GM21526 (cell line): Measurements from ENCODE around the gene NRXN3.

ENCODE experiments used
- ATAC-seq: cut with Tn5 transposase; IDR thresholded peaks from one replicate; pipeline ENCODE4 v1.9.1; 2021; ENCODE audit warnings: moderate library complexity; ENCODE audit not compliant: unreplicated experiment, low FRiP score

Gene NRXN3

DNA sequence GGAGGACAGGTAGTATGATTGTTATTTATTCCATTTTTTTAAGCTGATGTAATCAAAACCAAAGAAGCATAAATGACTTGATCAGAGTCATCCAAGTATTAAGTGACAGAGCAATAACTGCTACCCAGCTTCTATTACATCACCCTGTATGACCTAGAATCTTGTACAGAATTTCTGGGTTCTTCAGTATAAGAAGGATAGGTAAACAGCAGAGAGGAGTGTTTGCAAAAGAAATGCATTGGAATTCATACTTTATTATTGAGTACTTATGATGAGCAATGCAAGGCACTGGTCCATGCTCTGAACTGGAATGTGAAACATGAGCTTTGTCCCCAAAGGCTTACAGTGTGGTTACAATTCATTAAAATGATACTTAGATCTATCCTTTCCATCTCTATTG is 1124.3 kb downstream of the NRXN3 start:
- no peak for ATAC-seq

DNA sequence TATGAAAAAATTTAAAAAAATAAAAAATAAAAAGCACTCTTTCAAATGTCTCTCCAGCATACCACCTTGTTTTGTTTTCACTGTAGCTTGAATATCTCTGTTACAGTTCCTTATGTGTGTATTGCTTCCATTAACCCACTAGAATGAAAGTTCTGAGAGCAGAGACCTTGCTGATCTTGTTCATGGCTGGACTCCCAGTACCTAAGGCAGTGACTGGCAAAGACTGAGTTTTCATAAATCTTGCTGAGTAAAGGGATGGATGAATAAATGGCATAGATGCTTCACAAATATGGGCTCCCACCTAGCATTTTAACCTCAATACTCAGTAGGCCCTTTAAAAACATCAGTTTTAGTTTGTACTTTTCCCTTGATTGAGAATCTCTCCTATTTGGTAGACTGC is 1125.2 kb downstream of the NRXN3 start:
- ATAC-seq, result no peak

DNA sequence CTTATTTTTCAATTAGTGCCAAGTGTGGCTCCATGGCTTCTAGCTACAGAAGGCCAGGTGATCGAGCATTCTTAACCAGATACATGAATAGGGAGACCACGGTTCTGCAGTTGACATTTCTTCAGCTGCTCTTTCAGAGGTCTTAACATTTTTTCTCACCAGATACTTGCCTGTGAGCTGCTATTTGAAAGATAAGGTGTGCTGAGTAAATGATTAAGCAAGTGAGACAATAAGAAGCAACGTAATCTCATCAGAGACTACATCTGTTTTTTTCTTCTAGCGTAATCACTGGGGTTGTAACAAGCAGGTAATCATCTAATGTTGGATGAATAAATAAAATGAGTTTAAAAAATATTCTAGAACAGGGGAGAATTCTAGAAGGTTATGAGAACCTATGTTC is 1128.2 kb downstream of the NRXN3 start:
- no peak for ATAC-seq

DNA sequence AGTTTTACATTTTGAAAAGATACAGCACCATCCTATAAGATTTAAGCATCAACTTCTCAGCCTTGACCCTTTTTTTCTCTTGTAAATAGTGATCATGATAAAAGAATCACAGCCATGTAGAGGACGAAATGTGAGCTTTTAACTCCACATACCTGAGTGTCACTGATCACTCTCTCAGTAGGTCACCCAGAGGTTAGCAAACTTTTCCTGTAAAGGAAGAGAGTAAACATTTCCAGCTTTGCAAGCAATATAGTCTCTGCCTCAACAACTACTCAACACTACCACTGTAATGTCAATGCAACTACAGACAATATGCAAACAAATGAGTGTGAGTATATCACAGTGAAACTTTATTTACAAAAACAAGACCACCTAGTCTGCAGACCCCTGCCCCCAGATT is 1129.0 kb downstream of the NRXN3 start:
- no peak for ATAC-seq

DNA sequence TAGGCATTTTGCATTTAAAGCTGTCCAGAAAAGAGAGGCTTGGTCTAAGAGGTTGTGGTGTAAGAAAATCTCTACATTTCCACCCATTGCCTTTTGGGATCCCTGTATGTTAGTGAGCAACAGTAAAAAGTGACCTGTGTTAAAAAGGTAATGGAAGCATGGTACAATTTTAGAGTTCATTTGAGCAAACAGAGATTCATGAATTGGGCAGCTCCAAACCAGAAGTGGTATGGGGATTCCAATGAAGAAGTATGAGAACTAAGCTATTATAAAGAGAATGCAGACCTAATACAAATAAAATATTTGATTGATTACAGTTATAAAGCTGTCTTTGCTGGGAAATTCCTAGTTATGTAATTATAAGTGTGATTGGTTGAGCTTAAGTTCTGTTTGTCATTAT is 1134.1 kb downstream of the NRXN3 start:
- no peak for ATAC-seq

DNA sequence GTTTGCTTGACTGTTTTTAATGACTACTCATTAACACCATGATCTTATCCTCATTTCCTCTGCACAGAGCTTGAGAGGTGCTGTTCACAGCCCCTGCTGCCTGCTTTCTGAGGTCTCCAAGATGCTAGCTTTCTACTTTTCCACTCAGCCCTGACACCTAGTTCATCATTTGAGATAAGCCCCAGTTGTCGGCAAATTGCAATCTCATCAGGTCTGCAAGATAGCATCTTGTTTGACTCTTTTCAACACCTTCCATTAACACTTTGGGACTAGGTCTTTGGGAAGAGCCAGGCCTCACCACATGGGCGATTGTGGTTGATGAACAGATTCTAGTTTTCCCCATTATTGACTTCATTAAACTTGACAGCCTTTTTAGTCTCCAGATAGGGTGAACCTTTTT is 1136.4 kb downstream of the NRXN3 start:
- no peak for ATAC-seq

DNA sequence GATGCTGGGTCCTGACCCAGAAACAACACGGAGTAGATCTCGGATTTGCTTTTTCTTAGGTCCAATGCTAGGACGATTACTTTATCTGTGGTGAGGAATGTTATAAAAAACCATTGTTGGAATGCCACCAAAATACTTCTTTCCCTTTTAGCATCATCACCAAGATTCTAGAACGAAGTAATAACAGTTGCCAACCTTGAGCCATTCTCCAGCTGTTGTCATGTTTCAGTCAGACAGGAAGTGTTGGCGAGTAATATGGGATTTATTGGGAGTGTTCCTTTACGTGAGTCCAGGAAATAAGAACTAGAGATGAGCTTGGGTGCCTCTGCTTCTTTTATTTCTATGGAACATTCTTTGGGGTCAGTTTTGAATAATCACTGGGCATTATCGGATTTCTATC is 1148.2 kb downstream of the NRXN3 start:
- ATAC-seq, result no peak

DNA sequence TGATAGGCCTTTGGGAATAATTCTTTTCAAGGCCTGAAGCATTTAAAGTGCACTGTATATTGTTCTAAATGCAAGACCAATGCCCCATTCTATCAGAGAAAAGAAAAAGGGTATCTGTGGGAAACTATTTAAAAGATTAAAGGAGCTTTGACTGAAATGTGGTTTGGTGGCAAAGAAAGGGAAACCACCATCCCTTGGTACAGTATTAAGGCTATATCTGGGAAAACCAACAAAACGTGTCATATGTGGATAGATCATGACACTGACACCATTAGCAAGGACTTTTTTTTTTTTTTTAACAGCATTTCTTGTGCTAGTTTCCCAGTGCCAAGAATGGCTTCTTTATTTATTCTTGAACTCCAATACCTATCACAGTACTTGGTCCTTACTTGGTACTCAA is 1150.4 kb downstream of the NRXN3 start:
- no peak for ATAC-seq

DNA sequence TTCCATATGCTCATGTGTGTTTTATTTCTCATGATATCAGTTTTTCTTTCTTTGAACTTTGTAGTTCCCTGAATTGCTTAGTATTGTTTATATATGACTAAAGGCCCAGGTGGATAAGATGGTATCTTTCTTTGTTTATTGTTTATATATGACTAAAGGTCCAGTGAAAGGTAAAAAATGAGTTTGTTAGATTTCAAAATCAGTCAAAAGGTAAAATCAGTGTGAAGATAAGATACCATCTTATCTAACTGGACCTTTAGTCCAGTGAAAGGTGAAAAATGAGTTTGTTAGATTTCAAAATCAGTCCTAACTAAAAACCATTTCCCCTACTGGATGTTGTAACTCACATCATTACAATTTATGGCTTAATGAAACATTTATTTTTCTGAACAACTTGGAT is 1150.9 kb downstream of the NRXN3 start:
- ATAC-seq, result no peak

DNA sequence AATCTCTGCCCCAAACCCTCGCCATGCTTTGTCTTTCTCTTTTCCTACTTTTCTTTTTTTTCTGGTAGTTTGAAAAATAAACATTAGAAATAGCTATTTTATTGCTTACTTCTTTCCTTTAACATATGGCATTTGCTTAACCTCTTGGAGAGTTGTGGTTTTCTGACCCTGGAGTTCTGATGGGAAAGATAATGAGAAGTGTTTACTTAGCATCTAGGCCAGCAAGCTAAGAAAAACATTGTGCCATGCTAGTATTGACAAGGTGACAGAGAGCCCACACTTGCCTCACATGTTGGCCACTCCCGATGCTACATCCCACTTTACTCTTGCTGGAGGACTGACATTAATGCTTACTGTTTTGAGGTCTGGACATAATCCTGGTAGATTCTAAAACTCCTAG is 1154.9 kb downstream of the NRXN3 start:
- no peak for ATAC-seq

DNA sequence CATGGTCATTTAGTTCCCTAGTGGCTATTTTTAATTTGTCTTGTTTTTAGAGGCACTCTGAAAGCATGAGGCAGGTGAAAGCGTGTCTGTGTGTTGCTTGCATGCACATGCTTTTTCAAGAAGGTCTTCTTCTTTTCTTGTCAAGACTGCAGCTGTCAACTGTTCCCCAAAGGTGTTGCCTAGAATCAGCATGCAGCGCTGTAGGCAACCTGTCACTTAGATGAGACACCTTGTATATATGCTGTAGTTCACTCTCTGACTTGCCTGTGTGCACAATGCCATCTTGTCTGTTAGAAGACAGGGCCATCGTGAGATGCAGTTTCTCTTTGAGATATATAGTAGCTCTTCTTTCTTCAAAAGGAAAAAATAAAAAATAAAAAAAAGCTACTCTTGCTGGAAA is 1155.4 kb downstream of the NRXN3 start:
- ATAC-seq, result no peak

DNA sequence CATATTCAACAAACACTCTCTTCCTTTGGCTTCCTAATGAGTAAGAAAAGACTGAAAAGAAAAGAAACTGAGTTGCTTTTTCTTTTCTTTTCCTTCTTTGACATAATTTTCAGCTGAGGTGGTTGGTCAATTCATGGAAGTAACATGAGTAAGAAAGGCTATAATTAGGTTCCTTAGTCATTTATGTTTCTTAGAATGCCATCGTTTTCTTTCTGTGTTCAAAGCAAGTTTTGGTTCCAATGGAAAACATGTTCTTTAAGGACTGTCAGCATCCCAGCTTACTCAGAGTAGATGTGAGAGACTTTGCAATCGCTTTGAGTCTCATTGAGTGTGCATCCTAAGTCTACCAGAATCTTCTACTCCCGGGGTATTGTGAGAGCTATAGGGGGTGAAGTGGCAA is 1158.7 kb downstream of the NRXN3 start:
- no peak for ATAC-seq

DNA sequence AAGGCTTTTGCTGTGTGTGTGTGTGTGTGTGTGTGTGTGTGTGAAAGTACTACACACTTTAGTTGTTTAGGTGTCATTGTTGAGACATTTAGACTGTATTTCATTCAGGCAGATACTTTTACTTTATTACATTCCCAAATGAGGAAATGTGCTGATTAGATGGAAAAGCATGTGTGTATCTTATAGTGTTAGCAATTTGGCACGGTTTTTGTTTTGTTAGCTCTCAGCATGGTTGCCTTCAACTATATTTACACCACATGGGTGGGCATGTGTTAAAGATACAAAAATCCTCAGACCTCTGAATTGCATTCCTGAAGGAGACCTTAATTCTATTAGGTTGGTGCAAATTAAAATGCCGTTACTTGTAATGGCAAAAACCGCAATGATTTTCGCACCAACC is 1161.7 kb downstream of the NRXN3 start:
- ATAC-seq, result no peak

DNA sequence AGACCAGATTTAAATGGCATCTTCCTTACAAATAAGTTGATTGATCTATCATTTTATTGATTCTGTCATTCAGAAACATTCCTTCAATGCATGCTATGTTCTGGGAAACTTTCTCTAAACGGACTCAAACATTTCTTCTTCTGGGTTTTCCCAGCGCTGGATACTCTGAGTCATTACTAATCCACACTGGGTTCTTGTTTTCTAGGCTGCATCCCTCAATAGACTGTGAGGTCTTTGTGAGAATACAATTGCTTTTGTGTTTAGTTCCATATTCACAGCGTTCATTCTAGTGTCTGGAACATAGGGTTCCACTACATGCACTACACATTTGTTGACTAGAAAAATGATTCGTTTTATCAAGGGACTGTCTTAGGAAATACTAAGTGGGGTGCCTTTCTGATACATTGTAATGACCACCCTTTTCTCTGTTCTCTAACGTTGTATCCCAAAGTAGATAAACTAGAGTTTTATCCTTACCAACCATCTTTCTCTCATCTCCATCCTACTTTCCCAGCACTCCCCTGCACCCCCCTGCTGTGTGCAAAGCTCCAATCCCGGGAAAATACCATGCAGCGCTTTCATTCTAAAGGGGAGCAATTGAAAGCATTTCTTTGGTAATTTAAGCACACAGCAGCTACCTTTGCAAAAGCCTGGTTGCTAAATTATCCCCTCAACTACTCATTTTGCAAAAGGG is 1162.5 kb downstream of the NRXN3 start:
- no peak for ATAC-seq

DNA sequence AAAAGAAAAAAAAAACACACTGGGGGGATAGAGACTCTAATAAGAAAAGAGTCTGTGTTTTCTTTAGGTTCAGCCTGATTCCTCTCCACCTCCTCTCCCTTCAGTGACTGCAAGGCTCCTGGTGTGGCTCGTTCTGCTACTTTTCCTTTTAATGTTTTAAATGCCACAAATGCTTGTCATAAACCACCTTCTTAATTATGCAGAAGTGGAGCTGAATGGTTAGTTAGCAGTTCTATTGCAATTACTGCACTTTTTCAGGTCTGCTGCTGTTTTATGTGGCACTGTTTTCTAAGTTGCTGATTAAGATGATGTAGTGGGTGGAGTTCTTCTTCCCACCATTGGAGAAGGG is 1163.0 kb downstream of the NRXN3 start:
- ATAC-seq, result no peak

DNA sequence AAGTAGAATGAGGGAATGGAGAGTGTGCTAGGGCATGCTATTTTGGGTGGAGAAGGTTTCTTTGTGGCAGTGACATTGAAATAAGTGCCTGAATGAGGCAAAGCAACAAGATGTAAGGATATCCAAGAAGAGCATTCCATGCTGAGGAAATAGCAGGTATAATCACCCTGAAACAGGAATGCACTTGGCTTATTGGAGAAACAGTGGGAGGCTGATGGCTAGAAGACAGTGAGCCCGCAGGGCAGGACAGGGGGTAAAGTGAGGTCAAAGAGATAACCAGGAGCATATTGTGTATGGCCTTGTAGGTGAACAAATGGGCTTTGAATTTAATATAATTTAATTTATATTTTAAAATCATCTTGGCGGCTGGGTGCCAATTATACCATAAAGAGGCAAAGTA is 1164.1 kb downstream of the NRXN3 start:
- ATAC-seq, result no peak

DNA sequence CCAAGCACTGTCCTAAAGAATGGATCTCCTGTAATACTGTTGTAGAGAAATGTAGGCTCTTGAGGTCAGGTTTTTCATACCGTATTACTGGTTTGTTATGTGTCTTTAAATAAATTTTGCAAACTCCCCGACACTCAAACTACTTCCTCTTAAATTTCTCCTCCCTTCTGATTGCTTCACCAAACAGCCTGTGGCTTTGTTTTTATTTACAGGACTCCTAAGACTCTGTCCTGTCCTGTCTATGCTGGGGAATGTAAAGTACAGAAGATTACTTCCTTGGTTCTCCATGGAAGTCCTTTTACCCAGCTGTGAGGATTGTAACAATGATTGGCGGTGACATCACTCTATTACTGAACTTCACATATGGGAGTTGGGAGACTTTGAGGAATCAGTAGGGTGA is 1167.6 kb downstream of the NRXN3 start:
- ATAC-seq, result no peak

DNA sequence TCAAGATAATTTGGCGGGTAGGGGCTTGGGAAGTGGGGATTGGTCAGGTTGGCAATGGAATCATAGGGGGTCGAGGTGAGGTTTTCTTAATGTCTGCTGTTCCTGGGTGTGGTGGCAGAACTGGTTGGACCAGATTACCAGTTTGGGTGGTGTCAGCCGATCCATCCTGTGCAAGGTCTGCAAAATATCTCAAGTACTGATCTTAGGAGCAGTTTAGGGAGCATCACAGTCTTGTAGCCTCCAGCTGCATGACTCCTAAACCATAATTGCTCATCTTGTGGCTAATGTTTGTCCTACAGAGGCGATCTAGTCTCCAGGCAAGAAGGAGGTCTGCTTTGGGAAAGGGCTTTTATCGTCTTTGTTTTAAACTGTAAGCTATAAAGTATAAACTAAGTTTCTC is 1172.8 kb downstream of the NRXN3 start:
- no peak for ATAC-seq

DNA sequence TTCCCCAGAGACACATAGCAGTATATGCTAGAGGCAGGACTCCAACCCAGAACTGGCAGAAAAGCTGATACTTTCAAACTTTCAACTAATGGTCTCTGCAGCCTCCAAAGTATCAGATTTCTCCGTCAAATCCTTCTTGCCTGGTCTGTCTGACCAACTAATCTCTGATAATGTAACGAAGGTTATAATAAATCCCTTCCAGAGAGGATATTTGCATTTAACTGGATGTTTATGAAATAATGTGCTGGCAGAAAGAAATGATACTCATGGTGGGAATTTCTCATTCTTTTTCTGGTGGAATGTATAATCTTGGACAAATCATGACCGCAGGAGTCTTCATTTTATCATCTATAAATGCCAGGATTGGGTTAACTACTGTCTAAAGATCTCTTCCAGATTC is 1180.8 kb downstream of the NRXN3 start:
- ATAC-seq, result no peak

DNA sequence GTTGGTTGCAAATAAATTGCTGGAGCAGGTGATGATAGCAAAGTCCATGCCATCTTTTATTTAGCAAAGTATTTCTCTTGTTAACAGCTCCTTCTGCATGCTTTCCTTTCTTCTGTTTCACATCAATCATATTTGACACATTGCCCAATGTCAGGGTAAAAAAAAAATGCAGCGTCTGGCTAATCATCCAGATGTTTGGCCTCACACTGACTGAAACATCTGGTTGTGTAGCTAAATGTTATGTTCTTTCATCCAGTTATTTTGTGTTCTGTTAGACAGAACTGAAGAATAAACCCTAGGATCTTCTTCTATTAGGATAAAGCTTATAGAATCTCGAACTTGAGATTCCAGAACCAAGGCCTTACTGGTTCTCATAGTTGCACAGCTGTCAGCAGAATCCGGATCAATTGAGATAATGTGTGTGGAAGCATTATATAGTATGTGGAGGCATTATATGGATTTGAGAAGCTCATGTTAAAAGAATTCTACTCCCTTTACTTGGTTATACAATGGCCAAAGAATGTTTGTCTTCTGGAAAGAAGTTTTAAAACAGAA is 1182.0 kb downstream of the NRXN3 start:
- no peak for ATAC-seq

DNA sequence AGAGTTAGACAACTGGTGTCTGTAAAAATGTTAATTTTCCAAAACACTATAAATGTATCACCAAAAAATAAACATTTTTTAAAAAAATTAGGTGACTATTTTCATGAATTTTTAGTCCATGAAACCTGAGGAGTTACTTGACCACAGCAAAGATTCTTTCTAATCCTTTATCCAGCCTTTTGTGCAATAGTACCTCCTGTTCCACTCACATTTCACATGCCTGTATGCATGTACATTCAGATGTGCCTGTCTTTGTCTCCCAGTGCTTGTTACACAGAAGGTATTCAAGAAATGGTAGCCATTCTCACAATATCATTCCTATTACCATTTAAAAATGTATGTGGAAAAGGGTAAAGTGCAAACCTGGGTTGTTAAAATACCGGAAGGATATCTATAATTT is 1184.2 kb downstream of the NRXN3 start:
- ATAC-seq, result no peak

DNA sequence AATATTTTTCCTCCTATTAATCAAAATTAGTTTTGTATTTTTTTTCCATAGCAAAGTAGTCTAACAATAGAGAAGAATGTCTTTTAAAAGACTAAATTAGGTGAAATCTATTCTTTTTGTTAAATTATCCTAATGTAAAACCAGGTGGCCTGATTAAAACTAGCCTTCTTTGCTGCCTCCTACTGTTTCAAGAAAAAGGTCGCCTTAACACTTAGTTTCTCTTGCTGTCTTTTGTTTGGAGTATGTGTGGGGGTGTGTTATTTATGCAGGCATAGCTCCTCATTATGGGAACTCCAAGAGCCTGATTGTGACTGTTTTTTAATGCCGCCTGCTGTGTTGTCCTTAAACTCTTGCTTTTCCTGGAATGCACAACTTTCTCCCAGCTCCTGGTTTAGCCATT is 1185.9 kb downstream of the NRXN3 start:
- no peak for ATAC-seq

DNA sequence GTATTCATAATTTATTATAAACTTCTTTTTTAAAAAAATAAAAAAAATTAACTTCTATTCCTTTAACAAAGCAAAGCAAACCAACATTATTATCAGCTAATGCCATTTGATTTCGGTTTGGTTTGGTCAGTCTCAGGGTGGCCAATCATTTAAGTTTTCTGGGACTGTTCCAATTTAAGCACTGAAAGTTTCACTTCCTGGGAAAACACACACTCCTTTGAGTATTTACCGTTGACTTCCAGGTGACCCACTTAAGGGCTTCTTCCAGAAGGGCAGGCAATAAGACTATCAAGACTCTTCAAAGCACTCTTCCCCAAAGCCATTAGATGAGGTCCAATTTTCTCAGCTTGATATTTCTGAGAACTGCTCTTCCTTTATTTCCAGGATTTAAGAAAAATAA is 1187.1 kb downstream of the NRXN3 start:
- ATAC-seq, result no peak
